Thyroid gland (tissue), 4 donors: ENCODE results near the gene HLA-DQA1.

Experiments used
- CTCF ChIP-seq, 6 experiments: fragments of 200-600 bp in 3 of 6; fragments of 450-650 bp in 3 of 6; sonication (generic) in 3 of 6; IDR thresholded peaks; one replicate each; pipeline ENCODE4 v1.5.1; 2016 to 2019; ENCODE audit warnings: antibody characterized with exemption in 6 of 6, mild to moderate bottlenecking in 2 of 6, inconsistent platforms in 1 of 6, moderate library complexity in 1 of 6
- POLR2A ChIP-seq, 2 donors: fragments of 450-650 bp; IDR thresholded peaks; one replicate each; pipeline ENCODE4 v1.6.1; 2017; ENCODE audit warnings: antibody characterized with exemption in 2 of 2, mild to moderate bottlenecking in 2 of 2, moderate library complexity in 1 of 2

- TF ChIP-seq POLR2A (IDR thresholded peaks at IDR 0.05) (no peak), CTCF (IDR thresholded peaks at IDR 0.05) (peak in 1 of 6 experiments; percentile 45)
These were observed 14.4 kb upstream of the HLA-DQA1 start for GRCh38 chr6:32622545-32623401.
